ENCODE measurements around the gene TMPRSS4. TPM values are rescaled to one million over a fixed set of nuclear protein-coding genes. Genes with fewer than 3 reads are reported as not detected.

TMPRSS4 gene
- total RNA-seq, 4 donors from 2014 or later: 142 to 197 (median 161) TPM

DNA sequence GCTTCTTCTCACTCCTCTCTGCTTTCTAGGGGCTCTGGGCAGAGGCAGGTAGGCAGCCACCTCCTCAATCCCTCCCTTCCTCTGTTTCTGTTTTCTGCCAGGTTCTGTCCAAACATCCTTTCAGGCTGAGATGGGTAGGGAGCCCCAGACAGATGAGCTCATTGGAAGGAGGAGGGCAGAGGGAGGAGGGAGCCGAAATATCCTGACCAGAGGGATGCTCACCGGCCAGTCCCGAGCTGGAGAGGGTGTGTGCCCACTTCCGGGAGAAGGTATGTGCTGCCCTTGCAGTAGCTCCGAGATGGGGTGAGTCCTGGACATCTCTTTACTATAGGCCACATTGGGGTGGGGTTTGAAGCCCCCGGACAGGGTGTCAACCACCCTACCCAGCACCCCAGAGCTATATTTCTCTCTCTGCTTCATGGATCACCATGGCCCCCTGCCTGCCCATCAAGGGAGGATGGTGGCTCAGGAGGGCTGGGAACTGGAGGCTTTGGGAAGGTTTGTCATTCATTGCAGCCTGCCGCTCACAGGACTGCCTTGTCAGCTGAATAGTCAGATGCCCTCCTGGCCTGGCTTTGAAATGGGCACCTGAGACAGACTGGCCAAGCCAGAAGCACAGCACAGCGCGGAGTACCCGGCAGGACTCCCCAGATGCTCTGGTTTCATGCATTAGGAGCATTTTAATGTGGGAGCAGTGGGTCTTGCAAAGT, 80.5 kb downstream of the TMPRSS4 start:
- DNase-seq: no peak
- Histone ChIP-seq H3K27me3 (peaks cover 0 to 97% (median 12%) of the 10 kb centered on the region in 4 donors), H3K36me3 (no peaks in the 10 kb centered on the region), H3K27ac (no peak overlapping the region), H3K4me1 (peaks cover 14 to 34% (median 14%) of the 10 kb centered on the region in 3 donors), H3K9me3 (no peaks in the 10 kb centered on the region), H3K4me3 (no peak overlapping the region)
- TF ChIP-seq, protein P1, sequence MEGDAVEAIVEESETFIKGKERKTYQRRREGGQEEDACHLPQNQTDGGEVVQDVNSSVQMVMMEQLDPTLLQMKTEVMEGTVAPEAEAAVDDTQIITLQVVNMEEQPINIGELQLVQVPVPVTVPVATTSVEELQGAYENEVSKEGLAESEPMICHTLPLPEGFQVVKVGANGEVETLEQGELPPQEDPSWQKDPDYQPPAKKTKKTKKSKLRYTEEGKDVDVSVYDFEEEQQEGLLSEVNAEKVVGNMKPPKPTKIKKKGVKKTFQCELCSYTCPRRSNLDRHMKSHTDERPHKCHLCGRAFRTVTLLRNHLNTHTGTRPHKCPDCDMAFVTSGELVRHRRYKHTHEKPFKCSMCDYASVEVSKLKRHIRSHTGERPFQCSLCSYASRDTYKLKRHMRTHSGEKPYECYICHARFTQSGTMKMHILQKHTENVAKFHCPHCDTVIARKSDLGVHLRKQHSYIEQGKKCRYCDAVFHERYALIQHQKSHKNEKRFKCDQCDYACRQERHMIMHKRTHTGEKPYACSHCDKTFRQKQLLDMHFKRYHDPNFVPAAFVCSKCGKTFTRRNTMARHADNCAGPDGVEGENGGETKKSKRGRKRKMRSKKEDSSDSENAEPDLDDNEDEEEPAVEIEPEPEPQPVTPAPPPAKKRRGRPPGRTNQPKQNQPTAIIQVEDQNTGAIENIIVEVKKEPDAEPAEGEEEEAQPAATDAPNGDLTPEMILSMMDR (IDR thresholded peaks at IDR 0.05): no peak
- TF ChIP-seq POLR2A (IDR thresholded peaks at IDR 0.05): no peak
- WGBS, 2 donors: 33 to 68% methylated on average over 5 to 8 of the region's 10 CpGs
- intact Hi-C loops (cut with DNase I): no loop called here

DNA sequence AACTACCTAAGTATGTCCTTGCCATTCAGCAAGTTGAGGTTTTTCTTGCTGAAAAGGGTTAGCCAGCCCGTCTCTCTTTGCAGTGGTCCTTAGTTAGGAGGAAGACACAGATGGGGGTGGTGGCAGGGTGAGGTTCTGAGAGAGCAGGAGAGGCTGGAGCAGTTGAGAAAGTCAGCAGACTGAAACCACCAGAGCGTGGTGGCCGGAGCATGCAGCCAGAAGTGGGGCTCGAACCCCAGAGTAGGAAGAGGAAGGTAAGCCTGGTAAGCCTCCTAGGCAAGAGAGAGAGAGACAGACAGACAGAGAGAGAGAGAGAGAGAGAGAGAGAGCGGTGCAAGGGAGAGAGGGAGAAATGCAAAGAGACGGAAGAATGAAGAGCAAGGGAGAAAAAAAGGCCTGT, 84.9 kb downstream of the TMPRSS4 start:
- Histone ChIP-seq H3K27me3 (peaks cover 0 to 71% (median 2%) of the 10 kb centered on the region in 4 donors), H3K27ac (no peak overlapping the region), H3K4me3 (no peak overlapping the region), H3K36me3 (no peaks in the 10 kb centered on the region), H3K9me3 (no peaks in the 10 kb centered on the region), H3K4me1 (peaks cover 0 to 14% (median 0%) of the 10 kb centered on the region in 3 donors)
- no peak for DNase-seq
- intact Hi-C loops (cut with DNase I): no loop called here
- TF ChIP-seq POLR2A (IDR thresholded peaks at IDR 0.05): no peak
- TF ChIP-seq, protein P1 (IDR thresholded peaks at IDR 0.05): no peak
- WGBS, 2 donors: 66 to 94% methylated on average over 3 to 6 of the region's 6 CpGs

DNA sequence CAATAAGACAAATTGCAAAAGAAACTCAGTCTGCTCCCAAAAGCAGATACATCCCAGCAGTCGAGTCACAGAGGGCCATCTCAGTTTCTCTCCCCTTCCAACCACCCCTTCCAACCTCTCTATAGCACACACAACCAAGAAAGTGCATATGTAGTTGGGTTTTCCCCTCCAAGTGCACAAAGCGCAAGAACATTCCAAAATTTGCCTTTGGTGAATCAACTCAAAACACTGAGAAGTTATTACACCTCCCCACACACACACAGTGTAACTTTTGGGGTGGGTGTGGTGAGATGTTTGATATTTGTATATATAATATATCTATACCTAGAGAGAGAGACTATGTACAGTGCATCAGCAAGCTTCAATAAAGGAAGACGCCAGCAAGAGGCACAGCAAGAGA, 86.0 kb downstream of the TMPRSS4 start:
- WGBS, 2 donors: 65 to 82% methylated on average over 3 of the region's 3 CpGs

DNA sequence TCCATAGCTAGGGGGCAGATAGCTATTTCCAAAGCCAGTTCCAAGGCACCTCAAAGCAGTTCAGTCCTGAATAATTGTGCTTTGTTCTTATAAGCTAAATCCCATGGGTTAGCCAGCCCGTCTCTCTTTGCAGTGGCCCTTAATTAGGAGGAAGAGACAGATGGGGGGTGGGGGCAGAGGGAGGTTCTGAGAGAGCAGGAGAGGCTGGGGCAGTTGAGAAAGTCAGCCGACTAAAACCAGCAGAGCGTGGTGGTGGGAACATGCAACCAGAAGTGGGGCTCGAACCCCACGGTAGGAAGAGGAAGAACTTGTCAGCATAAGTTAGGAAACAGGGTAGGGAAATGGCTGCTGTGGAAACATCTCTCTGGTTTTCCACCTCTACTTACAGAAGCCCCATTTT, 86.6 kb downstream of the TMPRSS4 start:
- DNase-seq: no peak
- TF ChIP-seq, protein P1 (IDR thresholded peaks at IDR 0.05): no peak
- TF ChIP-seq POLR2A (IDR thresholded peaks at IDR 0.05): no peak
- Histone ChIP-seq H3K4me1 (peaks cover 0 to 9% (median 0%) of the 10 kb centered on the region in 3 donors), H3K27ac (no peak overlapping the region), H3K36me3 (no peaks in the 10 kb centered on the region), H3K4me3 (no peak overlapping the region), H3K9me3 (no peaks in the 10 kb centered on the region), H3K27me3 (peaks cover 0 to 64% (median 0%) of the 10 kb centered on the region in 4 donors)
- intact Hi-C loops (cut with DNase I): no loop called here
- 70 to 77% methylated on average over 5 of the region's 5 CpGs for WGBS, 2 donors

More for the DNA sequence above, 86.0 kb downstream of the TMPRSS4 start:
- no peaks in the 10 kb centered on the region for H3K9me3 ChIP-seq
- H3K4me3 ChIP-seq: no peak overlapping the region
- H3K27me3 ChIP-seq: peaks cover 0 to 64% (median 0%) of the 10 kb centered on the region in 4 donors
- H3K27ac ChIP-seq: no peak overlapping the region
- intact Hi-C loops (cut with DNase I): no loop called here
- H3K4me1 ChIP-seq: peaks cover 0 to 9% (median 0%) of the 10 kb centered on the region in 3 donors
- H3K36me3 ChIP-seq: no peaks in the 10 kb centered on the region
- no peak for TF ChIP-seq POLR2A (IDR thresholded peaks at IDR 0.05)
- TF ChIP-seq, protein P1 (IDR thresholded peaks at IDR 0.05): no peak
- DNase-seq: no peak

DNA sequence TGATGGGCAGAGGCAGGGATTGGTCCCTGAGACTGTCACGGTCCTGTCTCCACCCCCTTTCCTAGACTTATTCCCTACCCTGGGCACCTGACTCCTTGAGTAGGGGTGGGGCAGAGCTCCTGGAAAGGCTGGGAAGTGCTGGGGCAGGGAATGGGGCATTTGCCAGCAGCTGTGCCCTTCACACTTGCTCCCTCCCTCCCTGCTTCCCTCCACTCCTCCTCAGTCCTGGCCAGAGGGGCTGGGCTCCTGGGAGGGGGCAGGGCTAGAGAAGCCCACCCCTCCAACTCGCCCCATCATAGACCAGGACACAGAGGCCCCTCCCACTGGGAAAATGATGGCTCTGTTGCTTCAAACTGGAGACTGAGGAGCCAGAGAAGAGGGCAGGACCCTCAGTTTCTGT, 88.0 kb downstream of the TMPRSS4 start:
- 43 to 78% methylated on average over 1 to 2 of the region's 2 CpGs for WGBS, 2 donors
- intact Hi-C loops (cut with DNase I): no loop called here
- no peaks in the 10 kb centered on the region for H3K9me3 ChIP-seq
- DNase-seq: no peak
- no peak overlapping the region for H3K27ac ChIP-seq
- no peak overlapping the region for H3K4me3 ChIP-seq
- H3K27me3 ChIP-seq: peaks cover 0 to 62% (median 0%) of the 10 kb centered on the region in 4 donors
- peaks cover 0 to 9% (median 0%) of the 10 kb centered on the region in 3 donors for H3K4me1 ChIP-seq
- TF ChIP-seq POLR2A (IDR thresholded peaks at IDR 0.05): no peak
- TF ChIP-seq, protein P1 (IDR thresholded peaks at IDR 0.05): no peak
- H3K36me3 ChIP-seq: no peaks in the 10 kb centered on the region

Measured in esophagus squamous epithelium (tissue), 5 donors.